Central memory CD8-positive, alpha-beta T cell (primary cell): Measurements from ENCODE around the gene OR4K15.
"Not testable (repeated sequence)": the region's sequence is repeated elsewhere in the genome, so short reads cannot be mapped to it uniquely, and the experiment has no call there.

Experiments used
- ATAC-seq: fragments of 150-1000 bp; cut with Tn5 transposase; replicated peaks from 2 replicates; pipeline ENCODE4 v1.10.0; 2022; ENCODE audit warnings: mild to moderate bottlenecking, moderate FRiP score, moderate number of reproducible peaks; ENCODE audit not compliant: poor library complexity, severe bottlenecking; ENCODE audit errors: extremely low read depth
- DNase-seq, 2 donors: peaks; one replicate each; pipeline ENCODE4 v3.0.0; 2021; ENCODE audit warnings: low spot score in 2 of 2
- H3K27ac Mint-ChIP-seq: one replicate; pipeline ENCODE4 v1.8.0; 2022; ENCODE audit warnings: low read depth, mild to moderate bottlenecking, moderate library complexity, mixed read lengths
- H3K27me3 Mint-ChIP-seq: one replicate; pipeline ENCODE4 v1.8.0; 2022; ENCODE audit warnings: mixed read lengths
- H3K36me3 Mint-ChIP-seq: one replicate; pipeline ENCODE4 v1.8.0; 2022; ENCODE audit warnings: mild to moderate bottlenecking, moderate library complexity, mixed read lengths; ENCODE audit not compliant: insufficient read depth
- H3K4me1 Mint-ChIP-seq: one replicate; pipeline ENCODE4 v1.8.0; 2022; ENCODE audit warnings: mixed read lengths
- H3K4me3 Mint-ChIP-seq: one replicate; pipeline ENCODE4 v1.8.0; 2022; ENCODE audit warnings: mild to moderate bottlenecking, moderate library complexity, mixed read lengths
- H3K9me3 Mint-ChIP-seq: one replicate; pipeline ENCODE4 v1.8.0; 2022; ENCODE audit warnings: mixed read lengths

Gene OR4K15

GRCh38 chr14:19975291-19975690 is at the start of gene OR4K15:
TSS of gene OR4K15 (plus strand) at chr14:19975591. CDS start at chr14:19975591, 0 bp downstream.
- Mint-ChIP-seq H3K4me3 (peak within 1 kb of the TSS; percentile 40), H3K27me3 (no peaks in the 10 kb centered on the region), H3K36me3 (peaks cover 3% of the 10 kb centered on the region), H3K27ac (no peak within 1 kb of the TSS), H3K4me1 (peaks cover 24% of the 10 kb centered on the region), H3K9me3 (peaks cover 12% of the 10 kb centered on the region)
- DNase-seq: no peak
- no peak for ATAC-seq

GRCh38 chr14:19930617-19931016 is 44.8 kb upstream of the OR4K15 start, which contains the start of gene OR4K1:
TSS of gene OR4K1 (plus strand) at chr14:19930917. CDS start at chr14:19935667, 4,750 bp downstream.
- DNase-seq (no peak), ATAC-seq (no peak)
- no peaks in the 10 kb centered on the region for H3K4me1 Mint-ChIP-seq
- no peak within 1 kb of the TSS for H3K27ac Mint-ChIP-seq
- H3K9me3 Mint-ChIP-seq: peaks cover 11% of the 10 kb centered on the region
- no peaks in the 10 kb centered on the region for H3K27me3 Mint-ChIP-seq
- H3K36me3 Mint-ChIP-seq: no peaks in the 10 kb centered on the region
- no peak within 1 kb of the TSS for H3K4me3 Mint-ChIP-seq

GRCh38 chr14:19941668-19942067 is 33.7 kb upstream of the OR4K15 start:
- no peaks in the 10 kb centered on the region for H3K27me3 Mint-ChIP-seq
- ATAC-seq (no peak), DNase-seq (no peak)
- no peaks in the 10 kb centered on the region for H3K4me1 Mint-ChIP-seq
- no peak overlapping the region for H3K4me3 Mint-ChIP-seq
- no peaks in the 10 kb centered on the region for H3K36me3 Mint-ChIP-seq
- no peak overlapping the region for H3K27ac Mint-ChIP-seq
- peaks cover 8% of the 10 kb centered on the region for H3K9me3 Mint-ChIP-seq

- DNase-seq (no peak), ATAC-seq (no peak)
- Mint-ChIP-seq H3K36me3 (no peaks in the 10 kb centered on the region), H3K4me1 (no peaks in the 10 kb centered on the region), H3K27ac (no peak overlapping the region), H3K4me3 (no peak overlapping the region), H3K9me3 (peaks cover 7% of the 10 kb centered on the region), H3K27me3 (no peaks in the 10 kb centered on the region)
These were observed 27.8 kb upstream of the OR4K15 start for GRCh38 chr14:19947413-19948090.

- Mint-ChIP-seq H3K36me3 (no peaks in the 10 kb centered on the region), H3K4me1 (no peaks in the 10 kb centered on the region), H3K27me3 (no peaks in the 10 kb centered on the region), H3K9me3 (peaks cover 7% of the 10 kb centered on the region), H3K4me3 (no peak overlapping the region), H3K27ac (no peak overlapping the region)
- ATAC-seq (no peak), DNase-seq (no peak)
These were observed 26.2 kb upstream of the OR4K15 start for GRCh38 chr14:19949218-19949617.

- DNase-seq, H3K36me3 Mint-ChIP-seq, ATAC-seq, H3K27me3 Mint-ChIP-seq, H3K9me3 Mint-ChIP-seq, H3K4me3 Mint-ChIP-seq, H3K27ac Mint-ChIP-seq: not testable (repeated sequence)
- H3K4me1 Mint-ChIP-seq: peaks cover 15% of the 10 kb centered on the region
These were observed 5.7 kb upstream of the OR4K15 start for GRCh38 chr14:19969735-19970134.

GRCh38 chr14:19974844-19975243 is 547 bp upstream of the OR4K15 start:
- H3K9me3 Mint-ChIP-seq: peaks cover 12% of the 10 kb centered on the region
- peaks cover 3% of the 10 kb centered on the region for H3K36me3 Mint-ChIP-seq
- ATAC-seq: peak; percentile 98
- peaks cover 24% of the 10 kb centered on the region for H3K4me1 Mint-ChIP-seq
- no peak for DNase-seq
- H3K27me3 Mint-ChIP-seq: no peaks in the 10 kb centered on the region
- no peak overlapping the region for H3K27ac Mint-ChIP-seq
- H3K4me3 Mint-ChIP-seq: peak overlapping the region; percentile 40

GRCh38 chr14:19993438-19993837 is 18.0 kb downstream of the OR4K15 start:
- H3K27me3 Mint-ChIP-seq: no peaks in the 10 kb centered on the region
- H3K36me3 Mint-ChIP-seq: no peaks in the 10 kb centered on the region
- no peaks in the 10 kb centered on the region for H3K4me1 Mint-ChIP-seq
- H3K9me3 Mint-ChIP-seq: peaks cover 5% of the 10 kb centered on the region
- ATAC-seq (no peak), DNase-seq (no peak)
- H3K27ac Mint-ChIP-seq: no peak overlapping the region
- no peak overlapping the region for H3K4me3 Mint-ChIP-seq

- Mint-ChIP-seq H3K27me3 (peaks cover 8% of the 10 kb centered on the region), H3K4me3 (no peak within 1 kb of the TSS), H3K27ac (no peak within 1 kb of the TSS), H3K36me3 (no peaks in the 10 kb centered on the region), H3K4me1 (no peaks in the 10 kb centered on the region), H3K9me3 (no peaks in the 10 kb centered on the region)
- ATAC-seq (no peak), DNase-seq (no peak)
These were observed 26.5 kb downstream of the OR4K15 start, which contains the start of gene OR4Q2 for GRCh38 chr14:20001863-20002262. TSS of gene OR4Q2 (plus strand) at chr14:20002163.

GRCh38 chr14:20002319-20002718 is 26.9 kb downstream of the OR4K15 start:
- ATAC-seq (no peak), DNase-seq (no peak)
- Mint-ChIP-seq H3K27ac (no peak overlapping the region), H3K36me3 (no peaks in the 10 kb centered on the region), H3K9me3 (no peaks in the 10 kb centered on the region), H3K4me1 (no peaks in the 10 kb centered on the region), H3K27me3 (peaks cover 8% of the 10 kb centered on the region), H3K4me3 (no peak overlapping the region)

- Mint-ChIP-seq H3K36me3 (no peaks in the 10 kb centered on the region), H3K4me1 (no peaks in the 10 kb centered on the region), H3K27ac (no peak overlapping the region), H3K4me3 (no peak overlapping the region), H3K9me3 (no peaks in the 10 kb centered on the region), H3K27me3 (no peaks in the 10 kb centered on the region)
- ATAC-seq: no peak
- no peak for DNase-seq
These were observed 32.8 kb downstream of the OR4K15 start for GRCh38 chr14:20008156-20008555.

- no peak for ATAC-seq
- Mint-ChIP-seq H3K9me3 (peaks cover 2% of the 10 kb centered on the region), H3K27ac (no peak within 1 kb of the TSS)
These were observed 44.0 kb downstream of the OR4K15 start, which contains the start of gene OR4K14 for GRCh38 chr14:20019257-20019865. TSS of gene OR4K14 (minus strand) at chr14:20019307. CDS start at chr14:20015193, 4,114 bp downstream.

More at GRCh38 chr14:20019257-20019865, 44.0 kb downstream of the OR4K15 start, which contains the start of gene OR4K14:
- Mint-ChIP-seq H3K4me3 (no peak within 1 kb of the TSS), H3K4me1 (no peaks in the 10 kb centered on the region), H3K36me3 (no peaks in the 10 kb centered on the region), H3K27me3 (peaks cover 12% of the 10 kb centered on the region)
- DNase-seq: no peak
